C4-2B (cell line): ENCODE results near the gene CCDC88B.
A peak's percentile ranks its signal among the peaks of the same experiment; 100 is the strongest.

ENCODE experiments used
- H3K27ac ChIP-seq: fragments of 450-650 bp; 2 replicates; pipeline ENCODE4 v1.5.1; 2017
- CTCF ChIP-seq: fragments of 450-650 bp; conservative IDR thresholded peaks from 2 replicates; pipeline ENCODE4 v1.5.1; 2017; ENCODE audit warnings: mild to moderate bottlenecking
- ZFX ChIP-seq: fragments of 450-650 bp; IDR thresholded peaks from 2 replicates; pipeline ENCODE4 v1.6.1; 2017

Gene CCDC88B

GRCh38 chr11:64340671-64341335, 799 bp downstream of the CCDC88B start:
- TF ChIP-seq CTCF: no peak
- no peak for TF ChIP-seq ZFX
- no peak overlapping the region for H3K27ac ChIP-seq

GRCh38 chr11:64341429-64341828, 1.4 kb downstream of the CCDC88B start:
- H3K27ac ChIP-seq: no peak overlapping the region; the same call in 1 of the 2 replicates
- no peak for TF ChIP-seq CTCF
- TF ChIP-seq ZFX: no peak

GRCh38 chr11:64341851-64342791, 2.1 kb downstream of the CCDC88B start:
- peak overlapping the region; percentile 66 for H3K27ac ChIP-seq
- TF ChIP-seq ZFX: peak; percentile 79; the same call in 1 of the 2 replicates
- peak; percentile 78 for TF ChIP-seq CTCF

GRCh38 chr11:64342869-64343745, 3.1 kb downstream of the CCDC88B start:
- TF ChIP-seq CTCF (no peak), ZFX (no peak)
- H3K27ac ChIP-seq: peak overlapping the region; percentile 66; the same call in 1 of the 2 replicates

- H3K27ac ChIP-seq: no peak overlapping the region
- no peak for TF ChIP-seq ZFX
- no peak; the same call in 1 of the 2 replicates for TF ChIP-seq CTCF
Observed at GRCh38 chr11:64343767-64344559, 4.0 kb downstream of the CCDC88B start.

GRCh38 chr11:64344787-64345186, 4.8 kb downstream of the CCDC88B start:
- H3K27ac ChIP-seq: no peak overlapping the region
- TF ChIP-seq CTCF: no peak
- no peak for TF ChIP-seq ZFX
